Measurements from ENCODE around the gene IKZF2.

- TF ChIP-seq POLR2A (IDR thresholded peaks at IDR 0.05), result no peak
- TF ChIP-seq CTCF (IDR thresholded peaks at IDR 0.05), result no peak
- TF ChIP-seq EP300 (IDR thresholded peaks at IDR 0.05), result no peak
Measured at GRCh38 chr2:212968284-212969081, 182.9 kb downstream of the IKZF2 start.
